ENCODE measurements around the gene MNS1.

The MNS1 gene

DNA sequence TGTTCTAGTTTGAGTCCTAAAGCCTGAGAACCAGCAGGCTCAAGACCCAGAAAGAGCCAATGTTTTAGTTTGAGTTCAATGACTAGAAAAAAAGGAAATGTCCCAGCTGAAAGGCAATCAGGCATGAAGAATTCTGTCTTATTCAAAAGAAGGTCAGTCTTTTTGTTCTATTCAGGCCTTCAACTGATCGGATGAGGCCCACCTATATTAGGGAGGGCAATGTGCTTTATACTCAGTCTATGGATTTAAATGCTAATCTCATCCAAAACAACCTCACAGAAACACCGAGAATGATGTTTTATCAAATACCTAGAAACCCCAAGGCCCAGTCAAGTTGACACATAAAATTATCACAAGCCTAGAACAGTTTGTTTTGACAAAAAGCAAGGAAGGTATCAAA, 4.0 kb downstream of the MNS1 start:
- no peak for DNase-seq
- no peaks in the 10 kb centered on the region for H3K36me3 ChIP-seq
- no peaks in the 10 kb centered on the region for H3K27me3 ChIP-seq
- TF ChIP-seq CTCF (IDR thresholded peaks at IDR 0.05): no peak
- no peaks in the 10 kb centered on the region for H3K9me3 ChIP-seq
- peaks cover 0 to 15% (median 9%) of the 10 kb centered on the region in 4 donors for H3K4me1 ChIP-seq
- H3K27ac ChIP-seq: no peak overlapping the region
- no peak overlapping the region for H3K4me3 ChIP-seq
- intact Hi-C loops (cut with DNase I; ENCODE audit: low total_unique reads): no loop called here

DNA sequence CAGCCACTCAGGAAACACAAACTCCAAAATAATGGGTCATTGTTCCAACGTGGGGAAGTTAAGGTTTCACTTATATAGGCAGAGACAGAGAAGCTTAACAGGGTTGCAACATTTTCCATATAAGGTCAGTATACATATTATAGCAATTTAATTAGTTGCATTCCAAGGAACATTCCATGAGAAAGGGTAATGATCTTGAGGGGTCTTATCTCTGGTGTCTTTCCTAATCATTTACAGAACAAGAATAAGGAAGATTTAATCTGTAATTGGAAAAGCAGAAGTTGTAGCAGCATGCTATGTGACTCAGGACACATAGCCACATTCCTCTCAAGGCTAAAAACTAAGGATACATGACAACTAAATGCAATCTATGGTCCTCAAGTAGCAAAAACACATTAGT, 4.9 kb downstream of the MNS1 start:
- Histone ChIP-seq H3K4me3 (no peak overlapping the region), H3K36me3 (no peaks in the 10 kb centered on the region), H3K9me3 (no peaks in the 10 kb centered on the region), H3K27ac (no peak overlapping the region), H3K27me3 (no peaks in the 10 kb centered on the region), H3K4me1 (peaks cover 0 to 8% (median 4%) of the 10 kb centered on the region in 4 donors)
- no peak for DNase-seq
- TF ChIP-seq CTCF (IDR thresholded peaks at IDR 0.05): no peak
- intact Hi-C loops (cut with DNase I; ENCODE audit: low total_unique reads): no loop called here

DNA sequence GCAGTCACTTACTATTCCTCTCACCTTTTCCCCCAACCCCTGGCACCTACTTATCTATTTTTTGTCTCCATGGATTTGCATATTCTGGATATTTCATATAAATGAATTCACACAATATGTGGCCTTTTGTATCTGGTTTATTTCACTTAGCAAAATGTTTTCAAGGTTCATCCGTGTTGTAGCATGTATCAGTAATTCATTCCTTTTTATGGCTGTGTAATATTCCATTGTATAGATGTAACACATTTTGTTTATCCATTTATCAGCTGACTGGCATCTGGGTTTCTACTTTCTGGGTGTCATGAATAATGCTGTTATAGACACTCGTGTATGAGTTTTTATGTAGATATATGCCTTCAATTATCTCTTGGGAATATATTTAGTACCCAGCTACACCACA, 5.8 kb downstream of the MNS1 start:
- intact Hi-C loops (cut with DNase I; ENCODE audit: low total_unique reads): no loop called here
- DNase-seq: no peak
- Histone ChIP-seq H3K27ac (no peak overlapping the region), H3K27me3 (no peaks in the 10 kb centered on the region), H3K9me3 (no peaks in the 10 kb centered on the region), H3K36me3 (no peaks in the 10 kb centered on the region), H3K4me1 (no peaks in the 10 kb centered on the region), H3K4me3 (no peak overlapping the region)
- no peak for TF ChIP-seq CTCF (IDR thresholded peaks at IDR 0.05)

GRCh38 chr15:56456229-56456628, 8.7 kb downstream of the MNS1 start:
- no peaks in the 10 kb centered on the region for H3K9me3 ChIP-seq
- no peak for TF ChIP-seq CTCF (IDR thresholded peaks at IDR 0.05)
- DNase-seq: no peak
- H3K27ac ChIP-seq: no peak overlapping the region
- no peaks in the 10 kb centered on the region for H3K36me3 ChIP-seq
- no peaks in the 10 kb centered on the region for H3K4me1 ChIP-seq
- H3K4me3 ChIP-seq: no peak overlapping the region
- intact Hi-C loops (cut with DNase I; ENCODE audit: low total_unique reads): no loop called here
- no peaks in the 10 kb centered on the region for H3K27me3 ChIP-seq

DNA sequence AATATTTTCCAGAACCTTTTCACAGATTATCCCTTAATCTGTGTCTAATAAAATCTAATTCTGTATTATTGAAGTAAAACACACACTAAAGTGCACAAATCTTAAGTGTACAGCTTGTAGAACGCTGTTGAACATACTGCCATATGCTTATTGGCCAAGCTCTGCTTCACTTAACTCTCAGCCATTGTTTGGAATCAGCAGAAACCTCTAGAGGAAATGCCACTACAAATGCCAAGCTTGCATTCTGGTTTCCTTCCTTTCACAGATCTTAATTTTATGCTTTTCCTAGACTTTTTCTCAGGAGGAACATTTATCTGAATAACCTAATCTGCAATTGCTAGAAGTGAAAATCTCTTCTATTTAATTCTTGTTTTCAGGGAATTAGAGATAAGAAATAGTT, 10.1 kb downstream of the MNS1 start:
- no peak overlapping the region for H3K27ac ChIP-seq
- H3K27me3 ChIP-seq: no peaks in the 10 kb centered on the region
- DNase-seq: no peak
- H3K4me3 ChIP-seq: no peak overlapping the region
- intact Hi-C loops (cut with DNase I; ENCODE audit: low total_unique reads): no loop called here
- no peaks in the 10 kb centered on the region for H3K4me1 ChIP-seq
- TF ChIP-seq CTCF (IDR thresholded peaks at IDR 0.05): no peak
- no peaks in the 10 kb centered on the region for H3K36me3 ChIP-seq
- no peaks in the 10 kb centered on the region for H3K9me3 ChIP-seq

- no peaks in the 10 kb centered on the region for H3K27me3 ChIP-seq
- DNase-seq: no peak
- TF ChIP-seq CTCF (IDR thresholded peaks at IDR 0.05): no peak
- H3K4me3 ChIP-seq: no peak overlapping the region
- intact Hi-C loops (cut with DNase I; ENCODE audit: low total_unique reads): no loop called here
- H3K9me3 ChIP-seq: no peaks in the 10 kb centered on the region
- H3K36me3 ChIP-seq: peaks cover 0 to 10% (median 5%) of the 10 kb centered on the region in 3 donors
- H3K27ac ChIP-seq: no peak overlapping the region
- no peaks in the 10 kb centered on the region for H3K4me1 ChIP-seq
Measured at GRCh38 chr15:56445746-56446145, 19.2 kb downstream of the MNS1 start.

Data from tibial artery (tissue), 4 donors.